ENCODE results near the gene WDR43.

WDR43 gene

GRCh38 chr2:28902584-28902983 is 8.1 kb downstream of the WDR43 start:
- TF ChIP-seq, protein P1, sequence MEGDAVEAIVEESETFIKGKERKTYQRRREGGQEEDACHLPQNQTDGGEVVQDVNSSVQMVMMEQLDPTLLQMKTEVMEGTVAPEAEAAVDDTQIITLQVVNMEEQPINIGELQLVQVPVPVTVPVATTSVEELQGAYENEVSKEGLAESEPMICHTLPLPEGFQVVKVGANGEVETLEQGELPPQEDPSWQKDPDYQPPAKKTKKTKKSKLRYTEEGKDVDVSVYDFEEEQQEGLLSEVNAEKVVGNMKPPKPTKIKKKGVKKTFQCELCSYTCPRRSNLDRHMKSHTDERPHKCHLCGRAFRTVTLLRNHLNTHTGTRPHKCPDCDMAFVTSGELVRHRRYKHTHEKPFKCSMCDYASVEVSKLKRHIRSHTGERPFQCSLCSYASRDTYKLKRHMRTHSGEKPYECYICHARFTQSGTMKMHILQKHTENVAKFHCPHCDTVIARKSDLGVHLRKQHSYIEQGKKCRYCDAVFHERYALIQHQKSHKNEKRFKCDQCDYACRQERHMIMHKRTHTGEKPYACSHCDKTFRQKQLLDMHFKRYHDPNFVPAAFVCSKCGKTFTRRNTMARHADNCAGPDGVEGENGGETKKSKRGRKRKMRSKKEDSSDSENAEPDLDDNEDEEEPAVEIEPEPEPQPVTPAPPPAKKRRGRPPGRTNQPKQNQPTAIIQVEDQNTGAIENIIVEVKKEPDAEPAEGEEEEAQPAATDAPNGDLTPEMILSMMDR (IDR thresholded peaks at IDR 0.05; ENCODE audit: extremely low read depth, missing control alignments) = no peak
- DNase-seq (ENCODE audit: low spot score) = no peak

DNA sequence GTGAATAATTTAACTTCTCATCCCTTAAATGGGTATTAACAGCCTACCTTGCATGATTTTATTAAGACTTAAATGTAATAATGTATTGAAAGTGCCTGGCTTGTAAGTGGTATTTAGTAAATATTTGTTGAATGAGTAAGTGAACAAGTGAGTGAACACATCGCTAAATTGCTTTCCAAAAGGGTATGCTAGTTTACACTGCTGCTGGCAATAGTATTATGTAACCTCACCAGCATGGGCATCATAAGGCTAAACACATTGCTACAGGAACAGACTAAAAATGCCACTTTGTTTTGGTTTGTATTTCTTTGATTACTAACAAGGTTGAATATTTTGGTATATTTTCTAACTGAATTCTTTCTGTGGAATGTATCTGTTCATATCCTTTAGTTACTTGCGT is 9.8 kb downstream of the WDR43 start:
- TF ChIP-seq, protein P1 (IDR thresholded peaks at IDR 0.05; ENCODE audit: extremely low read depth, missing control alignments) = no peak
- no peak for DNase-seq (ENCODE audit: low spot score)

DNA sequence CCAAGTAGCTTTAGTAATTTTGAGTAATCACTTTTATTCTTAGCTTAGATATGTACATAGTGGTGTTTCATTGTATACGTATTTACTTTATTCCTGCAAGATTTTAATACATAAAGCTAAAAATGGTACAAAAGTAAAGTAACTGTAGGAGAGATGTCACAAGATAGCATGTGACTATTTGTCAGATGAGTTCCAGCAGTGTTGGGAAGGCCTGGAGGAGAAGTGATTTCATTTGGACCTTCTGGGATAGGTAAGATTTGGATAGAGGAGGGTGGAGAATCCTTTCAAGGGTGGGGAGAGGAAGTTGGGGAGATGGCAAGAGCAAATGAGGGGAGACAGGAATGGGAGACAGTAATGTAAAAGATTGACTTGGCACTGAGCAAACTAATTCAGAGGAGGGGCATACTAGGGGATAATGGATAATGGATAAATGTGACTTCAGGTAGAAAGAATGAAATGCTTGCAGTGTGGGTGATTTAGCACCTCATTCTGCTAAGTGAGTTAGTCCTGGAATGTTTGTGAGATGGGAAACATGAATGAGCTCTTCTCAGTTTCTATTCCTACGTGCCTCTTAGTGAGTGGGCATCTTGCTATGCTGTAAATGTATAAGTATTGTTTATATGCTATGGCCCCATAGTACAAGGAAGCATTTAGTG is 10.5 kb downstream of the WDR43 start:
- TF ChIP-seq, protein P1 (IDR thresholded peaks at IDR 0.05; ENCODE audit: extremely low read depth, missing control alignments) = no peak
- no peak for DNase-seq (ENCODE audit: low spot score)

DNA sequence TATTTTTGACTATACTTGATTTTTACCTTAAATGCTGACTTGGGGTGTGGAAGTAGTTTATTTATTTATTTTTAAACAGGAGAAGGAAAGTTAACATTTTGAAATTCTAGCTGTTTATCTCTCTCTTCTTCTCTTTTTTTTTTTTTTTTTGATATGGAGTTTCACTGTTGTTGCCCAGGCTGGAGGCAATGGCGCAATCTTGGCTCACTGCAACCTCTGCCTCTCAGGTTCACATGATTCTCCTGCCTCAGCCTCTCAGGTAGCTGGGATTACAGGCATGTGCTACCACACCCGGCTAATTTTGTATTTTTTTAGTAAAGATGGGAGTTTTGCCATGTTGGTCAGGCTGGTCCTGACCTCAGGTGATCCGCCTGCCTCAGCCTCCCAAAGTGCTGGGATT is 11.1 kb downstream of the WDR43 start:
- TF ChIP-seq, protein P1 (IDR thresholded peaks at IDR 0.05; ENCODE audit: extremely low read depth, missing control alignments) = no peak
- no peak for DNase-seq (ENCODE audit: low spot score)

DNA sequence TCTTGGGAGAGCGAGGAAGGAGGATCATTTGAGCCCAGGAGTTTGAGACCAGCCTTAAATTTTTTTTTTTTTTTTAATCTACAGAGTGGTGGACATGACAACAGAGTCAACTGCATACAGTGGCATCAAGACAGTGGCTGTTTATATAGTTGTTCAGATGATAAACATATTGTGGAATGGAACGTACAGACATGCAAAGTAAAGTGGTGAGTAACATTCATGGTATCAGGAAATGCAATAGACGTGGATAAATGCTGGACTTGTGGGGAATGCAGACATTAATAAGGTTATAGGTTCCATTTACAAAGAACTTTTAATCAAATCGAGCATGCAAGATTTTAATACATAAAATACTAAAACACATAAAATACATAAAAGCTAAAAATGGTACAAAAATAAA is 11.9 kb downstream of the WDR43 start:
- TF ChIP-seq, protein P1 (IDR thresholded peaks at IDR 0.05; ENCODE audit: extremely low read depth, missing control alignments) = no peak

GRCh38 chr2:28906821-28907220 is 12.4 kb downstream of the WDR43 start:
- TF ChIP-seq, protein P1 (IDR thresholded peaks at IDR 0.05; ENCODE audit: extremely low read depth, missing control alignments) = no peak
- DNase-seq (ENCODE audit: low spot score) = no peak

More for the DNA sequence above, 11.9 kb downstream of the WDR43 start:
- no peak for DNase-seq (ENCODE audit: low spot score)

DNA sequence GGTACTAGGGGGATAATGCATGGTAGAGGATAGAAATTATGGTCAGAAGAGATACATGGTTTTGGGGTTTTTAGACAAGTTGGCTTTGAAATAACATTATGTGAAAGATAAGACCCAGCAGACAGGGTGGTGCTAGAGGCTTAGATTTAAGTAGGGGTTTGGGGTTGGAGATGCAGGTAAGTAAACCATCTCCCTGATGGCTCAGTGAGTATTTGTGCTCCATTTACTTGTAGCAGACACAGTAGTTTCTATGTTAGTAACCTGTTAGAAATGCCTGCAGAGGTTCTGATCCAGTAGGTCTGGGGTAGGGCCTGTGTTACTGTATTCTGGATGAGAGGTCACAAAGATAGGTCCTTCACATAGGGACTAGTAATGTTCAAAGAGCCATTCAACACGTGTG is 13.7 kb downstream of the WDR43 start:
- TF ChIP-seq, protein P1 (IDR thresholded peaks at IDR 0.05; ENCODE audit: extremely low read depth, missing control alignments) = no peak
- no peak for DNase-seq (ENCODE audit: low spot score)
